ENCODE results near the gene LETM1.

The LETM1 gene

GRCh38 chr4:1793940-1794808, 61.8 kb downstream of the LETM1 start:
- H4K20me1 ChIP-seq: peaks cover 0 to 75% (median 40%) of the 10 kb centered on the region in 11 experiments; a peak in 18 of 22 replicates
- H3K27me3 ChIP-seq: peaks cover 77 to 93% (median 84%) of the 10 kb centered on the region in 11 experiments
- no peaks in the 10 kb centered on the region for H3K9me3 ChIP-seq (replicated peaks in 1 of 11)
- H3K36me3 ChIP-seq: no peaks in the 10 kb centered on the region
- H3K4me3 ChIP-seq: peak overlapping the region; percentile 59 to 75 (median 66)
- H3K27ac ChIP-seq: no peak overlapping the region
- H3K4me1 ChIP-seq: peaks cover 14 to 33% (median 24%) of the 10 kb centered on the region in 10 experiments
- no peak for TF ChIP-seq Cebpa-rat (IDR thresholded peaks at IDR 0.05)
- H3K4me2 ChIP-seq: peak overlapping the region; percentile 96 to 100 (median 100)
- H3K9ac ChIP-seq: peak overlapping the region; percentile 31 to 75 (median 62); a peak in 21 of 22 replicates

- peaks cover 14 to 26% (median 19%) of the 10 kb centered on the region in 10 experiments for H3K4me1 ChIP-seq
- no peaks in the 10 kb centered on the region for H3K9me3 ChIP-seq (replicated peaks in 1 of 11)
- H3K4me3 ChIP-seq: peak overlapping the region; percentile 59 to 75 (median 66)
- peak overlapping the region; percentile 45 to 77 (median 71); a peak in 21 of 22 replicates for H3K9ac ChIP-seq
- peaks cover 0 to 69% (median 34%) of the 10 kb centered on the region in 11 experiments; a peak in 18 of 22 replicates for H4K20me1 ChIP-seq
- no peaks in the 10 kb centered on the region for H3K36me3 ChIP-seq
- H3K4me2 ChIP-seq: peak overlapping the region; percentile 96 to 100 (median 100)
- no peak overlapping the region for H3K27ac ChIP-seq
- no peak for TF ChIP-seq Cebpa-rat (IDR thresholded peaks at IDR 0.05)
- H3K27me3 ChIP-seq: peaks cover 70 to 86% (median 77%) of the 10 kb centered on the region in 11 experiments
These were observed 62.5 kb downstream of the LETM1 start for GRCh38 chr4:1793496-1793840.

GRCh38 chr4:1792832-1793495, 63.0 kb downstream of the LETM1 start, which contains the start of gene FGFR3:
Gene FGFR3 (plus strand): TSS chr4:1793293. CDS start chr4:1793935, 642 bp downstream.
- no peaks in the 10 kb centered on the region for H3K9me3 ChIP-seq (replicated peaks in 1 of 11)
- peak within 1 kb of the TSS; percentile 45 to 77 (median 71); a peak in 21 of 22 replicates for H3K9ac ChIP-seq
- no peaks in the 10 kb centered on the region for H3K36me3 ChIP-seq
- peaks cover 0 to 68% (median 34%) of the 10 kb centered on the region in 11 experiments; a peak in 18 of 22 replicates for H4K20me1 ChIP-seq
- TF ChIP-seq Cebpa-rat (IDR thresholded peaks at IDR 0.05): no peak
- H3K4me1 ChIP-seq: peaks cover 14 to 26% (median 19%) of the 10 kb centered on the region in 10 experiments
- peaks cover 68 to 82% (median 74%) of the 10 kb centered on the region in 11 experiments for H3K27me3 ChIP-seq
- no peak within 1 kb of the TSS for H3K27ac ChIP-seq
- peak within 1 kb of the TSS; percentile 59 to 75 (median 66) for H3K4me3 ChIP-seq
- peak within 1 kb of the TSS; percentile 96 to 100 (median 100) for H3K4me2 ChIP-seq

GRCh38 chr4:1792158-1792831, 63.7 kb downstream of the LETM1 start:
- Histone ChIP-seq H3K4me2 (peak overlapping the region; percentile 96 to 100 (median 100); a peak in 20 of 22 replicates), H3K4me1 (peaks cover 14 to 26% (median 19%) of the 10 kb centered on the region in 10 experiments), H4K20me1 (peaks cover 0 to 66% (median 34%) of the 10 kb centered on the region in 11 experiments; a peak in 18 of 22 replicates), H3K9ac (no peak overlapping the region), H3K9me3 (replicated peaks in 1 of 11) (no peaks in the 10 kb centered on the region), H3K27ac (no peak overlapping the region), H3K36me3 (no peaks in the 10 kb centered on the region), H3K4me3 (peak overlapping the region in 6 of 10 experiments; percentile 38 to 75 (median 66); a peak in 6 of 20 replicates), H3K27me3 (peaks cover 61 to 75% (median 67%) of the 10 kb centered on the region in 11 experiments)
- no peak for TF ChIP-seq Cebpa-rat (IDR thresholded peaks at IDR 0.05)

- Histone ChIP-seq H3K9ac (no peak overlapping the region), H3K4me2 (no peak overlapping the region), H3K9me3 (replicated peaks in 1 of 11) (no peaks in the 10 kb centered on the region), H3K4me1 (peaks cover 13 to 40% (median 35%) of the 10 kb centered on the region in 10 experiments), H3K4me3 (no peak overlapping the region), H3K36me3 (no peaks in the 10 kb centered on the region), H3K27ac (no peak overlapping the region), H3K27me3 (peaks cover 38 to 53% (median 44%) of the 10 kb centered on the region in 11 experiments), H4K20me1 (peaks cover 0 to 65% (median 23%) of the 10 kb centered on the region in 11 experiments; a peak in 18 of 22 replicates)
- no peak for TF ChIP-seq Cebpa-rat (IDR thresholded peaks at IDR 0.05)
These were observed 66.0 kb downstream of the LETM1 start for GRCh38 chr4:1790005-1790404.

- Histone ChIP-seq H3K36me3 (no peaks in the 10 kb centered on the region), H3K27ac (no peak overlapping the region)
These were observed 66.4 kb downstream of the LETM1 start for GRCh38 chr4:1789552-1789951.

GRCh38 chr4:1788254-1788973, 67.5 kb downstream of the LETM1 start:
- no peak for TF ChIP-seq Cebpa-rat (IDR thresholded peaks at IDR 0.05)
- Histone ChIP-seq H3K4me2 (no peak overlapping the region), H4K20me1 (peaks cover 0 to 65% (median 18%) of the 10 kb centered on the region in 11 experiments; a peak in 12 of 22 replicates), H3K27me3 (peaks cover 22 to 40% (median 33%) of the 10 kb centered on the region in 11 experiments), H3K4me1 (peaks cover 11 to 42% (median 36%) of the 10 kb centered on the region in 10 experiments; a peak in 18 of 20 replicates), H3K9ac (no peak overlapping the region), H3K36me3 (no peaks in the 10 kb centered on the region), H3K4me3 (no peak overlapping the region), H3K27ac (no peak overlapping the region), H3K9me3 (replicated peaks in 1 of 11) (no peaks in the 10 kb centered on the region)

More at GRCh38 chr4:1789552-1789951, 66.4 kb downstream of the LETM1 start:
- peaks cover 11 to 40% (median 35%) of the 10 kb centered on the region in 10 experiments for H3K4me1 ChIP-seq
- H4K20me1 ChIP-seq: peaks cover 0 to 65% (median 20%) of the 10 kb centered on the region in 11 experiments; a peak in 18 of 22 replicates
- H3K4me3 ChIP-seq: no peak overlapping the region
- H3K4me2 ChIP-seq: no peak overlapping the region
- H3K27me3 ChIP-seq: peaks cover 34 to 48% (median 42%) of the 10 kb centered on the region in 11 experiments
- TF ChIP-seq Cebpa-rat (IDR thresholded peaks at IDR 0.05): no peak
- H3K9me3 ChIP-seq (replicated peaks in 1 of 11): no peaks in the 10 kb centered on the region
- H3K9ac ChIP-seq: no peak overlapping the region
